ENCODE measurements around the gene TMEM190.
"Not testable (repeated sequence)": the region's sequence is repeated elsewhere in the genome, so short reads cannot be mapped to it uniquely, and the experiment has no call there.

TMEM190 gene
- total RNA-seq, result 0 reads per million in 2 donors

- DNase-seq, result no peak
These were observed at the start of gene TMEM190 for GRCh38 chr19:55376241-55376933. TSS of gene TMEM190 (plus strand) at chr19:55376826. CDS start at chr19:55376854, 28 bp downstream.

- not testable (repeated sequence) for DNase-seq
These were observed 47.8 kb upstream of the TMEM190 start for GRCh38 chr19:55328774-55329318.

GRCh38 chr19:55329791-55330190 lies 46.8 kb upstream of the TMEM190 start:
- not testable (repeated sequence) for DNase-seq

GRCh38 chr19:55333870-55334269 lies 42.8 kb upstream of the TMEM190 start:
- DNase-seq, result no peak

GRCh38 chr19:55336101-55336500 lies 40.5 kb upstream of the TMEM190 start:
- DNase-seq, result no peak

- peak; percentile 100 for DNase-seq
These were observed 37.3 kb upstream of the TMEM190 start, which contains the start of gene KMT5C for GRCh38 chr19:55339105-55339888. TSS of gene KMT5C (plus strand) at chr19:55339876. CDS start at chr19:55341937, 2,061 bp downstream.

GRCh38 chr19:55339889-55340783 lies 36.5 kb upstream of the TMEM190 start:
- peak; percentile 28 for DNase-seq

- no peak for DNase-seq
These were observed 35.9 kb upstream of the TMEM190 start for GRCh38 chr19:55340784-55341147.

GRCh38 chr19:55341171-55341588 lies 35.4 kb upstream of the TMEM190 start:
- peak; percentile 25 for DNase-seq

GRCh38 chr19:55341595-55342531 lies 34.8 kb upstream of the TMEM190 start:
- no peak for DNase-seq

- DNase-seq, result no peak
These were observed 32.2 kb upstream of the TMEM190 start for GRCh38 chr19:55344444-55344843.

- no peak for DNase-seq
These were observed 31.4 kb upstream of the TMEM190 start for GRCh38 chr19:55345101-55345817.

- DNase-seq, result no peak
These were observed 30.6 kb upstream of the TMEM190 start for GRCh38 chr19:55345818-55346724.

- no peak for DNase-seq
These were observed 29.7 kb upstream of the TMEM190 start for GRCh38 chr19:55346725-55347441.

- no peak for DNase-seq
These were observed 29.1 kb upstream of the TMEM190 start for GRCh38 chr19:55347442-55348009.

GRCh38 chr19:55348317-55349034 lies 28.1 kb upstream of the TMEM190 start:
- no peak for DNase-seq

GRCh38 chr19:55350620-55351315 lies 25.9 kb upstream of the TMEM190 start:
- no peak for DNase-seq

All from T-helper 9 cell (primary cell).